OCI-LY3 (cell line): ENCODE data around the gene UIMC1.
"Not testable (repeated sequence)": the region's sequence is repeated elsewhere in the genome, so short reads cannot be mapped to it uniquely, and the experiment has no call there.

ENCODE experiments used
- H2AFZ ChIP-seq: fragments of 200-600, 300-600 bp; shearing (Covaris generic); 2 replicates; pipeline ENCODE4 v1.6.0; 2014; ENCODE audit warnings: antibody characterized with exemption, low read depth, low read length
- H3K27ac ChIP-seq: fragments of 200-600, 300-600 bp; sonication (generic); 2 replicates; pipeline ENCODE4 v1.5.1; 2014; ENCODE audit warnings: mild to moderate bottlenecking, low read length, moderate library complexity, mixed read lengths
- H3K27me3 ChIP-seq: fragments of 200-600, 300-600 bp; sonication (generic); 2 replicates; pipeline ENCODE4 v1.6.1; 2014; ENCODE audit warnings: low read depth, low read length, mixed read lengths
- H3K36me3 ChIP-seq: fragments of 200-600, 300-600 bp; sonication (generic); replicated peaks from 2 replicates; pipeline ENCODE3; 2014; ENCODE audit warnings: low read depth, low read length, mixed read lengths
- H3K4me1 ChIP-seq: fragments of 300-600, 200-600 bp; sonication (generic); 2 replicates; pipeline ENCODE4 v1.6.1; 2014; ENCODE audit warnings: low read length, mixed read lengths
- H3K4me2 ChIP-seq: fragments of 200-600, 300-600 bp; sonication (generic); 2 replicates; pipeline ENCODE4 v1.6.1; 2014; ENCODE audit warnings: low read length, mixed read lengths
- H3K4me3 ChIP-seq: fragments of 300-600, 200-600 bp; sonication (generic); 2 replicates; pipeline ENCODE4 v1.5.1; 2014; ENCODE audit warnings: antibody characterized with exemption, mild to moderate bottlenecking, low read length, moderate library complexity
- H3K79me2 ChIP-seq: fragments of 300-600, 200-600 bp; shearing (Covaris generic); 2 replicates; pipeline ENCODE4 v1.6.1; 2014; ENCODE audit warnings: mild to moderate bottlenecking, low read length, mixed read lengths
- H3K9ac ChIP-seq: fragments of 300-600, 200-600 bp; shearing (Covaris generic); 2 replicates; pipeline ENCODE4 v1.6.0; 2014; ENCODE audit warnings: mild to moderate bottlenecking, low read length, moderate library complexity
- H3K9me3 ChIP-seq: fragments of 200-600, 300-600 bp; shearing (Covaris generic); 2 replicates; pipeline ENCODE4 v1.6.1; 2014; ENCODE audit warnings: low read length, mixed read lengths; ENCODE audit not compliant: insufficient read depth
- H4K20me1 ChIP-seq: fragments of 200-600, 300-600 bp; sonication (generic); 2 replicates; pipeline ENCODE4 v1.6.1; 2016; ENCODE audit warnings: low read length, mixed read lengths; ENCODE audit not compliant: insufficient read depth
- CTCF ChIP-seq: fragments of 200-600, 300-600 bp; sonication (generic); IDR thresholded peaks from 2 replicates; pipeline ENCODE4 v1.5.1; 2014; ENCODE audit warnings: antibody characterized with exemption, low read length, low read depth
- EZH2phosphoT487 ChIP-seq: fragments of 200-600 bp; shearing (Covaris generic); IDR thresholded peaks from 2 replicates; pipeline ENCODE4 v1.6.1; 2018; ENCODE audit warnings: antibody characterized with exemption, mixed run types, low read depth

Gene UIMC1

GRCh38 chr5:176995896-176996767, 10.4 kb downstream of the UIMC1 start:
- Histone ChIP-seq H3K4me2 (peak overlapping the region; percentile 35), H3K4me1 (peaks cover 31% of the 10 kb centered on the region), H3K9me3 (no peaks in the 10 kb centered on the region), H4K20me1 (peaks cover 91% of the 10 kb centered on the region), H3K4me3 (no peak overlapping the region), H3K27me3 (no peaks in the 10 kb centered on the region), H3K9ac (no peak overlapping the region), H3K79me2 (peaks cover 100% of the 10 kb centered on the region), H3K36me3 (peaks cover 4% of the 10 kb centered on the region), H2AFZ (no peak overlapping the region), H3K27ac (peak overlapping the region; percentile 55)
- TF ChIP-seq CTCF, result no peak
- TF ChIP-seq EZH2phosphoT487, result no peak

- H3K27ac ChIP-seq, result peak overlapping the region; percentile 57
- peaks cover 100% of the 10 kb centered on the region for H3K79me2 ChIP-seq
- H3K4me2 ChIP-seq, result peak overlapping the region; percentile 56
- TF ChIP-seq CTCF (no peak), EZH2phosphoT487 (no peak)
- H3K4me3 ChIP-seq, result peak overlapping the region; percentile 24; the same call in 1 of the 2 replicates
- H4K20me1 ChIP-seq, result peaks cover 84% of the 10 kb centered on the region
- no peak overlapping the region for H3K9ac ChIP-seq
- H3K9me3 ChIP-seq, result no peaks in the 10 kb centered on the region
- H2AFZ ChIP-seq, result no peak overlapping the region
- peaks cover 31% of the 10 kb centered on the region for H3K4me1 ChIP-seq
- no peaks in the 10 kb centered on the region for H3K27me3 ChIP-seq
- H3K36me3 ChIP-seq, result peaks cover 4% of the 10 kb centered on the region
Measured at GRCh38 chr5:176995122-176995490, 11.5 kb downstream of the UIMC1 start.

GRCh38 chr5:176994460-176995121, 12.0 kb downstream of the UIMC1 start:
- Histone ChIP-seq H3K4me1 (peaks cover 31% of the 10 kb centered on the region), H3K27me3 (no peaks in the 10 kb centered on the region), H3K9me3 (no peaks in the 10 kb centered on the region), H3K79me2 (peaks cover 100% of the 10 kb centered on the region), H4K20me1 (peaks cover 82% of the 10 kb centered on the region), H2AFZ (no peak overlapping the region), H3K27ac (peak overlapping the region; percentile 57), H3K4me3 (peak overlapping the region; percentile 24), H3K9ac (0 out of 2 replicates have a peak overlapping the region, but pooled peaks have one; percentile 3), H3K36me3 (peaks cover 4% of the 10 kb centered on the region), H3K4me2 (peak overlapping the region; percentile 56)
- no peak for TF ChIP-seq CTCF
- no peak for TF ChIP-seq EZH2phosphoT487

GRCh38 chr5:176993081-176993480, 13.5 kb downstream of the UIMC1 start:
- peaks cover 31% of the 10 kb centered on the region for H3K4me1 ChIP-seq
- H3K27me3 ChIP-seq, H2AFZ ChIP-seq, H3K27ac ChIP-seq, H3K9me3 ChIP-seq, H3K4me2 ChIP-seq, H3K4me3 ChIP-seq, H3K9ac ChIP-seq, H3K36me3 ChIP-seq: not testable (repeated sequence)
- H3K79me2 ChIP-seq, result peaks cover 100% of the 10 kb centered on the region
- peaks cover 83% of the 10 kb centered on the region for H4K20me1 ChIP-seq
